ENCODE results near the gene MN1. TPM values are rescaled to one million over a fixed set of nuclear protein-coding genes. Genes with fewer than 3 reads are reported as not detected.

MN1 gene
- total and polyA plus RNA-seq, 2 experiments from 2014 or later = 1.0 to 6.8 TPM

- Histone ChIP-seq H3F3A (replicated peaks; ENCODE audit: low read depth) (peaks cover 11% of the 10 kb centered on the region; the same call in 1 of the 2 replicates), H2AFZ (peak overlapping the region; percentile 59; the same call in 1 of the 2 replicates), H3K4me3 (peak overlapping the region; percentile 72), H3K4me2 (peak overlapping the region; percentile 93), H3K36me3 (ENCODE audit: insufficient read depth) (no peaks in the 10 kb centered on the region), H3K27me3 (ENCODE audit: insufficient read depth) (peaks cover 100% of the 10 kb centered on the region), H3K79me2 (replicated peaks; ENCODE audit: insufficient read depth) (no peaks in the 10 kb centered on the region), H4K20me1 (replicated peaks; ENCODE audit: insufficient read depth) (peaks cover 13% of the 10 kb centered on the region; the same call in 1 of the 2 replicates), H3K9me2 (ENCODE audit: insufficient read depth) (no peaks in the 10 kb centered on the region), H3K27ac (ENCODE audit: low read depth) (no peak overlapping the region), H3K4me1 (ENCODE audit: insufficient read depth) (peaks cover 50% of the 10 kb centered on the region)
- ATAC-seq = 0 out of 3 replicates have a peak, but pooled peaks have one; percentile 1
- Mint-ChIP-seq H3K27me3 (ENCODE audit: insufficient read depth, low read depth, poor library complexity) (peaks cover 83% of the 10 kb centered on the region), H3K27ac (no peak overlapping the region), H3K36me3 (ENCODE audit: low read depth) (no peaks in the 10 kb centered on the region), H3K4me3 (0 out of 3 replicates have a peak overlapping the region, but pooled peaks have one; percentile 19), H3K4me1 (peaks cover 50% of the 10 kb centered on the region), H3K9me3 (peaks cover 3% of the 10 kb centered on the region; the same call in 1 of the 3 replicates)
- DNase-seq (ENCODE audit: low spot score) = no peak
- TF ChIP-seq ZNF114 (CRISPR knock-in tag; IDR thresholded peaks at IDR 0.05) = no peak
- peak; percentile 94 for TF ChIP-seq EZH2 (IDR thresholded peaks at IDR 0.05; ENCODE audit: low read depth, unreplicated experiment)
Measured at GRCh38 chr22:27797520-27798391, 3.8 kb downstream of the MN1 start.

DNA sequence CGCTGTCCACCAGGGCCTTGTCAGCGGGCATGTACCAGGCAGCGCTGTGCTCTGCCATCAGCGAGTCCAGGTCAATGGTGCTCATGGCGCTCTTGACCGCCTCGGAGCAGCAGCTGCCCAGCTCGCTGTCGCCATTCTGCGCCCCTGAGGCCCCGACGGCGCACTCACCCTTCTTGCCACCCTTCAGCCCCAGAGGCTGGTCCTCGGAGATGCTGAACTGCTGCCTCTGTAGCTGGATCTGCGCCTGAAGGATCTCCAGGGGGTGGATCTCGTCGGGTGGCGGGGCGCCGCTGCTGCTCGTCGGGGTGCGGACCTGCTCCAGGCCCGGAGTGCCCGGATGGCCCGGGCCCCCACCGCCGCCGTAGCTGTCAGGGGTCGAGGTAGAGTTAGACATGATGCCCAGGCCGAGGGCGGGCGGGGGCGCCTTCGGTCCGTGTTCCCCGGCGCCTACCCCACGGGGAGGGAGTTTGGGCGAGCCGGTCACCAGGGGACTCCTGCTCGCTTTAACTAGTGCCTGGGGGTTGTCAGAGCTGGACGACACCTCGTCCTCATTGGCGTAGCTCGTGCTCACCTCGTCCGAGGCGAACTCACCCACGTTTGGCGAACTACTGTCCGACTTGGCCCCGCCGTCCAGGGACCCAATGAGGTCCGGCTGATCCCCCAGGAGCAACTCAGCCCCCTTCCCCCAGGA is 4.6 kb downstream of the MN1 start:
- Mint-ChIP-seq H3K4me1 (peaks cover 49% of the 10 kb centered on the region), H3K4me3 (peak overlapping the region; percentile 63; the same call in 2 of the 3 replicates), H3K36me3 (ENCODE audit: low read depth) (no peaks in the 10 kb centered on the region), H3K27me3 (ENCODE audit: insufficient read depth, low read depth, poor library complexity) (peaks cover 76% of the 10 kb centered on the region), H3K9me3 (peaks cover 3% of the 10 kb centered on the region; the same call in 1 of the 3 replicates), H3K27ac (no peak overlapping the region)
- H3K27ac ChIP-seq (ENCODE audit: low read depth) = no peak overlapping the region
- no peaks in the 10 kb centered on the region for H3K9me2 ChIP-seq (ENCODE audit: insufficient read depth)
- H3F3A ChIP-seq (replicated peaks; ENCODE audit: low read depth) = peaks cover 11% of the 10 kb centered on the region; the same call in 1 of the 2 replicates
- peaks cover 13% of the 10 kb centered on the region; the same call in 1 of the 2 replicates for H4K20me1 ChIP-seq (replicated peaks; ENCODE audit: insufficient read depth)
- peaks cover 51% of the 10 kb centered on the region for H3K4me1 ChIP-seq (ENCODE audit: insufficient read depth)
- ATAC-seq (no peak), DNase-seq (ENCODE audit: low spot score) (no peak)
- no peak overlapping the region for H2AFZ ChIP-seq
- H3K4me2 ChIP-seq = peak overlapping the region; percentile 93
- TF ChIP-seq ETS1 (IDR thresholded peaks at IDR 0.05) (no peak), EZH2 (IDR thresholded peaks at IDR 0.05; ENCODE audit: low read depth, unreplicated experiment) (peak; percentile 78)
- H3K27me3 ChIP-seq (ENCODE audit: insufficient read depth) = peaks cover 99% of the 10 kb centered on the region
- H3K79me2 ChIP-seq (replicated peaks; ENCODE audit: insufficient read depth) = no peaks in the 10 kb centered on the region
- no peaks in the 10 kb centered on the region for H3K36me3 ChIP-seq (ENCODE audit: insufficient read depth)
- H3K4me3 ChIP-seq = peak overlapping the region; percentile 72
